ENCODE measurements around the gene PAN2.
A peak's percentile ranks its signal among the peaks of the same experiment; 100 is the strongest.
"Not testable (repeated sequence)": the region's sequence is repeated elsewhere in the genome, so short reads cannot be mapped to it uniquely, and the experiment has no call there.

Gene PAN2

GRCh38 chr12:56308714-56309113 lies 25.1 kb downstream of the PAN2 start:
- DNase-seq (ENCODE audit: low spot score) = no peak

- no peak for DNase-seq (ENCODE audit: low spot score)
Observed at GRCh38 chr12:56307221-56307965, 26.4 kb downstream of the PAN2 start.

GRCh38 chr12:56304872-56305590 lies 28.8 kb downstream of the PAN2 start:
- DNase-seq (ENCODE audit: low spot score) = no peak

GRCh38 chr12:56304276-56304675 lies 29.5 kb downstream of the PAN2 start:
- no peak for DNase-seq (ENCODE audit: low spot score)

DNA sequence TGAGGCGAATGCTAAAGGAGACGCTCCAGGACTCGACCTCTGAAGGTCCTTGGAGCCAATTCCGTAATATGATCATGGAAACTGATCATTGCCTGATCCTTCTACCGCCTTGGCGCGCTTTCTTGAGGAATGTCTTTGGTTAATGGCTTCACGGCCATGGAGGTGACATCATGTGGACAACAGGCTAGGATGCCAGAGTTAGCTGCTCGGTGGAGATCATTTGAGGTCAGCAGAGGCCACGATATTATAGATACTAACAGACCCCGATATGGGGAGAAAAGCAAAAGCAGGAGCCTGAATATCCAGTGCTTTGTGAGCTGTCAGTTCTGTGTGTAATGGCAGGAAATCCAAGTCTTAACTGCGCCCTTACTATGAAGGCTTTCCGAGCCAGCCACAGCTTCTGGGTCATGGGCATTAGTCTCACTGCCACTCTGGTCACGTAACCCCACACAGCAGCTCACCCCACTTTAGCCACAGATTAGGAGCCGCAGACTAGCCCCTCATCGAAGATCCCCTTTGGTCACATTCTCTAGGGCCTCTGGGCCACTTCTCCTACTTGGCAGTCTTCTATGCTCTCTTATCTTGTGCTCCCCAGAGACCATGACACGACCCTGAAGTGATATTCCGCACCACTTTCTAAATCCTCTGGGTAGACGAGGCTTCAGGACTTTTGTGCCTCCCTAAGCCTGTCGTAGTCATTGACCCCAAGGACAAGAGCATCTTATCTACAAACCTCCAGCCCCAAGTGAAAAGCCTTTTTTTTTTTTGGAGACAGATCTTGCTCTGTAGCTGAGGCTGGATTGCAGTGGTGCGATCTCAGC lies 32.9 kb downstream of the PAN2 start:
- peak; percentile 11 for DNase-seq (ENCODE audit: low spot score)

DNA sequence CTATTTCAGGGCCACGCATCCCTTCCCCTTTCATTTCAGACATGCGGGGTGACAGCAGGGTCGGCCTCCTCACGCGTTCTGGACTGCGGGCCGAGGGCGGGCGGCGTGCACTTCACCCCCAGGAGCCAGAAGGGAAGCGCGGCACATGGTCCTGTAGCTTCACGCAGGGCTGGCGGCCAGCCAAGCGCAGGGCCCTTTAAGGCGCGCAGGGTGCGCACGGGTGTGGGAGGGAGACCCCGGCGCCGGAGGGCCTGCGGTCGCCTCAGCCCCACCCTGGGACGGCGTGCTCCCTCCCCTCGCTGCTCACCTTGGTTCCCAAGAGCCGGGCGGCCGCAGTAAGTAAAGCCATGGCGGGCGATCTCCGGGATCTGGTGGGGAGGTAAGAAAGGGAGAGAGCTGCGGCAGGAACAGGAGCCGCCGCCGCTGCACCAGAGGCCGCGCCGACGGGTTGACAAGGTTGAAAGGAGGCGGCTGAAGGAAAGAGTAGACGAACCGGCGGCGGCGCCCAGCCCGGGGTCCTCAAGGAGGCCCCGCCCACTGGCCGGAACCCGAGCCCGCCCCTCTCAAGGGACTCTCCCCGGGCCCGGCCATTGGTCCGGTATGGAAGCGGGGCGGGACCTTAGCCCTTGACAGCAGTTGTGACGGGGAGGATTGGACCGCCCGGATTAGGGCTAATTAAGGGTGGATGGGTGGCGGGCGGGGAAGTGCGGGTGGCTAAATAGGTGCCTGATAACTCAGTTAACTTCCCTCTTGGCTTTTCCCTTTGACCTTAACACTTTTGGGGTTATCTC lies 33.8 kb downstream of the PAN2 start, which contains the start of gene CS:
TSS of gene CS (minus strand) at position 478 of the 791 bp plus-strand sequence. CDS start at position 349, 129 bp downstream.
- peak; percentile 99 for DNase-seq (ENCODE audit: low spot score)

DNA sequence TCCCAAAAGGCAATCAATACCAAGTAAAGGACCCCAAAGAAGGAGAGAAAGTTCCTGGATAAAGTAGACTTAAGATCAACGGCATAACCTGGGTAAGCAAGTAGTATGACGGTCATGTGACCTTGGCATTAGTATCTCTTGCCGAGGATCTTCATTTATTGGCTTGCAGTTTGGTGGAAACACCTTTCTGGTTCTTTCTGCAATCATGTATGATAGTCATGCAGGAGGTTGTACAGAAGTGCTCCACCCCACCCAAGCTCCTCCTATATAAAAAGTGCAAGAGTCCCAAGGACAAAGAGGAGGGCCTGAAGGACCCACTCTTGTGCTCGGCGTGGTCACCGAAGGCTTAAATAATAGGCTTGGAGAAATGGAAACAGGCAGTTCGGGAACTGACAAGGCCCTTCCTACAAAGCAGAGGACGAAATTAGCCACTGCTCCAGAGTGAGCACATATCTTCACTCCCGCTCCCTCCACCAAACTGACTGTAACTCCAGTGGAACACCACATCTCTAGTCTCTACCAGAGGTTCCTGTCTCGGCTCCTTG lies 34.4 kb downstream of the PAN2 start:
- peak; percentile 35 for DNase-seq (ENCODE audit: low spot score)

DNA sequence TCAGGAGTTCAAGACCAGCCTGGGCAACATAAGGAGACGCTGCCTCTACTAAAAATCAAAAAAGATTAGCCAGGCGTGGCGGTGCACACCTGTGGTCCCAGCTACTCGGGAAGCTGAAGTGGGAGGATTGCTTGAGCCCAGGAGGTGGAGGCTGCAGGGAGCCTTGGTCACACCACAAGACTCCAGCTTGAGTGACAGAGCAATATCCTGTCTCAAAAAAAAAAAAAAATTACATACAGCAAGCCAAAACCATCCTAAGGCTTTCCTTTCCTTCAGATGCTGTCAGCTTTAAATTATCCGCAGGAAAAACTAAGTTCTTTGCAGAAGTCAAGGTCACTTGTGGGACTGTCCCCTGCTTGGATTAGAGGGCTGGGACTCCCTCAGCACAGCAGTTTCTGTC lies 35.0 kb downstream of the PAN2 start:
- DNase-seq (ENCODE audit: low spot score) = no peak

DNA sequence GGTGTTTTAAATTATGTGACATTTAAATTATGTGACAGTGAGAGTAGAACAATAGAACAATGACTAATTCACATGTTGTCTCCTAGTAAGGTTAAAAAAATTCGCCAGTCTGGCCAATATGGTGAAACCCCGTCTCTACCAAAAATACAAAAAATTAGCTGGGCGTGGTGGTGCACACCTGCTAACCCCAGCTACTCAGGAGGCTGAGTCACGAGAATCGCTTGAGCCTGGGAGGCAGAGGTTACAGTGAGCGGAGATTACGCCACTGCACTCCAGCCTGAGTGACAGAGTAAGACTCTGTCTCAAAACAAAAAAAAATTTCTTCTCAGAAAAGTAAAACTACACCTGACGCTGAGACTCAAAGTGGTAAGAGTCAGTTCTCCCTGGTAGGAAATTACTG lies 36.4 kb downstream of the PAN2 start:
- DNase-seq (ENCODE audit: low spot score) = no peak

DNA sequence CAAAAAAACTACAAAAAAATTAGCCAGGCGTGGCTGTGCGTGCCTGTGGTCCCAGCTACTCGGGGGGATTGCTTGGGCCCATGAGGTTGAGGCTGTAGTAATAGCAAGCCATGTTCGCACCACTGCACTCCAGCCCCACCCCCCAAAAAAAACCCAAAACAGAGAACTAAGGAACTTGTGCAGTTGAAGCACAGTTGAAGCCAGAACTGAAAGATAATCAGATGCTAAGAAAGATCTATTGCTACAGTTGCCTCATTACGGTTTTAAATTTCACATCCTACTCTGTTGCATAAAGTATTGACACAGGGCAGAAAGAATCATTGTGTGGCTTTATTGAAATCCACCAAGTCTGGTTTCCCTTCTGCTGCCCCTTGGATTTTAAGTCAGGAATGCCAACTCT lies 37.5 kb downstream of the PAN2 start:
- no peak for DNase-seq (ENCODE audit: low spot score)

- DNase-seq (ENCODE audit: low spot score) = no peak
Observed at GRCh38 chr12:56293795-56294194, 40.0 kb downstream of the PAN2 start.

GRCh38 chr12:56288705-56289387 lies 45.0 kb downstream of the PAN2 start:
- no peak for DNase-seq (ENCODE audit: low spot score)

DNA sequence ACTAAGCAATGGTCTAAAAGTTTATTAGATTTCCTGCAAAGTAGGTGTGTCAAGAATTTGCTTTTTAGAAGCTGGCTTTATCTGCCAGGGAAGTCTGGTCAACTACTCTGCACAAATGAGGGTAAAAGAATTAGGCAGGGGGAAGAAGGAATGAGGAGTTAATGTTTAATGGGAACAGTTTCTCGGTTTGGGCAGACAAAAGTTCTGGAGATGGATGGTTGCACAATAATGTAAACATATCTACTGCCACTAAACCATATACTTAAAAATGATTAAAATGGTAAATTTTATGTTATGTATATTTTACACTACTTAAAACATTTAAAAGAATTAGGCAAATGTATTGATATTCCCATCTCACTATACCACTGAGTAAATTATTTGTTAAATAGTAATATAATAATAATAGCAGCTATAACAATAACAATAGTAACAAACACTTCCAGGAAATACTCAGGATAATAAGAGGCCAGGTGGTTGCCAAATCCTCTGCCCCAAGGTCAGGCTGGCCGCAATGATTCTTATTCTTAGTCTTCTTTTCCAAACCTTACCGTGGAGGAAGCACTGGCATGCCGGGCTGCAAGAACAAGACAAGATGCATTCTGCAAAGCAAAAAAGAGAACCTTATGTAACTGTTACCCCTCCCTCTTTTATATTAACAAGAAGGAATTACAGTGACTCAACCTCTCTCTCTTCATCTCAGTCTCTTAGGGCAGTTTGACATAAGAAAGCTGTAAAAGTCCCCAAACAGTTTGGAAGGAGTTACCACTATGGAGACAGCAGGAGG lies 47.6 kb downstream of the PAN2 start:
- no peak for DNase-seq (ENCODE audit: low spot score)

DNA sequence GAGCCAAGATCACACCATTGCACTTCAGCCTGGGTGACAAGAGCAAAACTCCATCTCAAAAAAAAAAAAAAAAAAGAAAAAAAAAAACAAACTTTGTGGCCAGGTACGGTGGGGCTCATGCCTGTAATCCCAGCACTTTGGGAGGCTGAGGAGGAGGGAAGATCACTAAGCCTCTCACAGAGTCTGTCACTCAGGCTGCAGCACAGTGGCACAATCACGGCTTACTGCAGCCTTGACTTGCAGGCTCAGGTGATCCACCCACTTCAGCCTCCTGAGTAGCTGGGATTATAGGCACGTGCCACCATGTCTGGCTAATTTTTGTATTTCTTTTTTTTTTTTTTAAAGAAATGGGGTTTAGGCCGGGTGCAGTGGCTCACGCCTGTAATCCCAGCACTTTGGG lies 49.5 kb downstream of the PAN2 start:
- DNase-seq (ENCODE audit: low spot score) = not testable (repeated sequence)

DNA sequence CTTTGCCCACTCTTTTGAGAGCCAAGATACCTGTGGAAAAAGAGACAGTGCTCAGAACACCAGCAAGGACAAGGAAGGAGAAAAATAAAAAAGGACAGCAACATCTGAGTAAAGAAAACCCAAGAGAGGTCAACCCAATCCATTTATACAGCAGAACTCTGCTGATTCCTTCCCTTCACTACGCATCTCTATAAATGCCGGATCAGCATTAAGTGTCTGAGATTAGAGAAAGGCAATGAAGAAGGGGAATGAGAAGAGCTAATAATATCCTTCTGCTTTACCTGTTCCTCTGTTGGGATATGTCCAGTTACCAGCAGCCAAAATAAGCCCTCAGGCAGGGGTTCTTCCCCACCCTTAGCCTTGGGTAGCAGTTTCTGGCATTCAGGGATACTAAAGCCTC lies 51.2 kb downstream of the PAN2 start:
- no peak for DNase-seq (ENCODE audit: low spot score)

GRCh38 chr12:56282030-56282429 lies 51.8 kb downstream of the PAN2 start:
- DNase-seq (ENCODE audit: low spot score) = no peak

- no peak for DNase-seq (ENCODE audit: low spot score)
Observed at GRCh38 chr12:56280849-56281248, 53.0 kb downstream of the PAN2 start.

DNA sequence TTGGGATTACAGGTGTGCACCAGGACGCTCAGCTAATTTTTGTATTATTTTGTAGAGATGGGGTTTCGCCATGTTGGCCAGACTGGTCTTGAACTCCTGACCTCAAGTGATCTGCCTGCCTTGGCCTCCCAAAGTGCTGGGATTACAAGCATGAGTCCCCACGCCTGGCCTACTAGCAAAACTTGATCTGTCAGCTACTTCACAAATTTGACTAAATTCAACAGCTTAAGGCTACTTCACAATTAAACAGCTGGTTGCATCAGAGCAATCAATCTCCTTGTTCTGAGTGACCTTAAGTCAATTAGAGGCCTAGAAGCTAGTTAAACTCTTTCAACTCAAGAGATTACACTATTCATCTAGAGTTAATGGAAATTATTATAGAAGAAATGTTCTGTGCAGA lies 54.9 kb downstream of the PAN2 start:
- no peak for DNase-seq (ENCODE audit: low spot score)

DNA sequence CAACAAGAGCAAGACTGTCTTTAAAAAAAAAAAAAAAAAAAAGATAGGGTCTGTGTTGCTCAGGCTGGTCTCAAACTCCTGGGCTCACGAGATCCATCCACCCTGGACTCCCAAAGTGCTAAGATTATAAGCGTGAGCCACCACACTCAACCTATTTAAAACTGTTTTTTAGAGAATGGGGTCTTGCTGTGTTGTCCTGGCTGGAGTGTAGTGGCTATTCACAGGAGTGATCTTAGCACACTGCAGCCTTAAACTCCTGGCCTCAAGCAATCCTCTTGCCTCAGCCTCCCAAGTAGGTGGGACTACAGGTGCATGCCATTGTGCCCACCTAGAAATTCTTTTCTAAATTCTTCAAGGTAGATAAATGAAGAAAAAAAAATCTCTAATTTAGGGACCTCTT lies 59.5 kb downstream of the PAN2 start:
- no peak for DNase-seq (ENCODE audit: low spot score)

GRCh38 chr12:56272468-56272867 lies 61.3 kb downstream of the PAN2 start:
- DNase-seq (ENCODE audit: low spot score) = not testable (repeated sequence)

Data from cerebellar cortex (tissue), 1 donor.